H9 (cell line): ENCODE measurements around the gene ZNF217. TPM values are rescaled to one million over a fixed set of nuclear protein-coding genes. Genes with fewer than 3 reads are reported as not detected.

Experiments used
- DNase-seq: peaks from one replicate; pipeline ENCODE4 v3.0.0-alpha.2; 2017
- H2AFZ ChIP-seq: one replicate; pipeline ENCODE4 v1.6.1; 2013; ENCODE audit warnings: mild to moderate bottlenecking, low read length, control low read depth, moderate library complexity
- H2AK5ac ChIP-seq: 2 replicates; pipeline ENCODE4 v1.6.1; 2013; ENCODE audit warnings: low read length, control low read depth, mixed read lengths; ENCODE audit not compliant: insufficient read length
- H2BK120ac ChIP-seq: one replicate; pipeline ENCODE4 v1.6.1; 2013; ENCODE audit warnings: low read depth, mild to moderate bottlenecking, low read length, control low read depth, inconsistent platforms; ENCODE audit not compliant: poor library complexity, severe bottlenecking
- H2BK12ac ChIP-seq: 2 replicates; pipeline ENCODE4 v1.6.1; 2013; ENCODE audit warnings: low read length, control low read depth, mixed read lengths, low read depth; ENCODE audit not compliant: insufficient read length
- H2BK15ac ChIP-seq: 2 replicates; pipeline ENCODE4 v1.6.1; 2013; ENCODE audit warnings: low read depth, low read length, control low read depth
- H2BK20ac ChIP-seq: one replicate; pipeline ENCODE4 v1.6.1; 2013; ENCODE audit warnings: low read depth, mild to moderate bottlenecking, low read length, control low read depth, inconsistent platforms; ENCODE audit not compliant: poor library complexity, severe bottlenecking
- H2BK5ac ChIP-seq: 2 replicates; pipeline ENCODE4 v1.6.1; 2013; ENCODE audit warnings: low read length, control low read depth, mixed read lengths; ENCODE audit not compliant: insufficient read length
- H3K14ac ChIP-seq: 2 replicates; pipeline ENCODE4 v1.6.1; 2013; ENCODE audit warnings: low read length, control low read depth; ENCODE audit not compliant: insufficient read depth
- H3K18ac ChIP-seq: 2 replicates; pipeline ENCODE4 v1.6.1; 2013; ENCODE audit warnings: low read depth, mild to moderate bottlenecking, mixed read lengths, low read length, control low read depth; ENCODE audit not compliant: insufficient read length
- H3K23ac ChIP-seq: 2 replicates; pipeline ENCODE4 v1.6.1; 2013; ENCODE audit warnings: low read length, control low read depth, mixed read lengths, low read depth; ENCODE audit not compliant: insufficient read length
- H3K23me2 ChIP-seq: 2 replicates; pipeline ENCODE4 v1.6.1; 2013; ENCODE audit warnings: low read depth, mild to moderate bottlenecking, mixed read lengths, low read length, control low read depth; ENCODE audit not compliant: insufficient read length, poor library complexity, severe bottlenecking
- H3K27ac ChIP-seq: 2 replicates; pipeline ENCODE4 v1.5.1; 2013; ENCODE audit warnings: low read length, control low read depth, mixed read lengths, low read depth; ENCODE audit not compliant: insufficient read length
- H3K27me3 ChIP-seq: 2 replicates; pipeline ENCODE4 v1.6.1; 2013; ENCODE audit warnings: low read length, control low read depth, inconsistent platforms; ENCODE audit not compliant: insufficient read depth
- H3K4ac ChIP-seq: 2 replicates; pipeline ENCODE4 v1.6.1; 2013; ENCODE audit warnings: low read depth, mild to moderate bottlenecking, control low read depth, inconsistent platforms, low read length, moderate library complexity
- H3K4me1 ChIP-seq: 2 replicates; pipeline ENCODE4 v1.6.1; 2013; ENCODE audit warnings: low read length, control low read depth, inconsistent platforms; ENCODE audit not compliant: insufficient read depth
- H3K4me2 ChIP-seq: 2 replicates; pipeline ENCODE4 v1.6.1; 2013; ENCODE audit warnings: low read length, control low read depth, mixed read lengths; ENCODE audit not compliant: insufficient read length, insufficient read depth
- H3K56ac ChIP-seq: 2 replicates; pipeline ENCODE4 v1.6.1; 2013; ENCODE audit warnings: low read depth, mild to moderate bottlenecking, mixed read lengths, low read length, control low read depth; ENCODE audit not compliant: insufficient read length
- H3K79me1 ChIP-seq: 2 replicates; pipeline ENCODE4 v1.6.1; 2013; ENCODE audit warnings: low read depth, mild to moderate bottlenecking, moderate library complexity, low read length, control low read depth, inconsistent platforms; ENCODE audit not compliant: insufficient read depth, poor library complexity, severe bottlenecking
- H3K79me2 ChIP-seq: 2 replicates; pipeline ENCODE4 v1.6.1; 2013; ENCODE audit warnings: low read length, control low read depth, inconsistent platforms; ENCODE audit not compliant: insufficient read depth
- H3K9ac ChIP-seq: 2 replicates; pipeline ENCODE4 v1.6.1; 2013; ENCODE audit warnings: low read length, control low read depth, mixed read lengths; ENCODE audit not compliant: insufficient read length; ENCODE audit errors: extremely low read depth
- H3K9me3 ChIP-seq: one replicate; pipeline ENCODE4 v1.6.1; 2013; ENCODE audit warnings: low read depth, low read length, inconsistent platforms; ENCODE audit not compliant: control insufficient read depth
- H3T11ph ChIP-seq: one replicate; pipeline ENCODE4 v1.6.1; 2013; ENCODE audit warnings: mild to moderate bottlenecking, low read length, control low read depth, inconsistent platforms
- H4K20me1 ChIP-seq: one replicate; pipeline ENCODE4 v1.6.1; 2013; ENCODE audit not compliant: control insufficient read depth, insufficient read length, insufficient read depth
- H4K5ac ChIP-seq: 2 replicates; pipeline ENCODE4 v1.6.1; 2013; ENCODE audit warnings: low read depth, mild to moderate bottlenecking, mixed read lengths, low read length, control low read depth; ENCODE audit not compliant: insufficient read length
- H4K8ac ChIP-seq: replicated peaks from 2 replicates; pipeline ENCODE4 v1.6.1; 2013; ENCODE audit warnings: low read length, control low read depth, mixed read lengths, low read depth; ENCODE audit not compliant: insufficient read length
- H4K91ac ChIP-seq: 2 replicates; pipeline ENCODE4 v1.6.1; 2013; ENCODE audit warnings: low read depth, mild to moderate bottlenecking, moderate library complexity, mixed read lengths, low read length, control low read depth; ENCODE audit not compliant: insufficient read length
- H3K27ac Mint-ChIP-seq, 3 experiments: 2 replicates in 2 of 3; 3 replicates in 1 of 3; pipeline ENCODE4 v1.8.0; 2020 to 2021; ENCODE audit warnings: mixed read lengths in 3 of 3, mild to moderate bottlenecking in 1 of 3, moderate library complexity in 1 of 3
- H3K27me3 Mint-ChIP-seq: 2 replicates; pipeline ENCODE4 v1.8.0; 2021; ENCODE audit warnings: low read depth, mild to moderate bottlenecking, moderate library complexity, mixed read lengths
- H3K36me3 Mint-ChIP-seq, 3 experiments: 2 replicates in 2 of 3; 3 replicates in 1 of 3; pipeline ENCODE4 v1.8.0; 2020 to 2021; ENCODE audit warnings: low read depth in 3 of 3, mixed read lengths in 3 of 3; ENCODE audit not compliant: insufficient read depth in 1 of 3
- H3K4me1 Mint-ChIP-seq, 2 experiments: 2 replicates each; pipeline ENCODE4 v1.8.0; 2020; ENCODE audit warnings: mixed read lengths in 2 of 2
- H3K4me3 Mint-ChIP-seq, 2 experiments: 2 replicates in 1 of 2; 3 replicates in 1 of 2; pipeline ENCODE4 v1.8.0; 2020 to 2021; ENCODE audit warnings: mild to moderate bottlenecking in 2 of 2, mixed read lengths in 2 of 2, moderate library complexity in 1 of 2
- H3K9me3 Mint-ChIP-seq, 2 experiments: 2 replicates in 1 of 2; 3 replicates in 1 of 2; pipeline ENCODE4 v1.8.0; 2020; ENCODE audit warnings: mild to moderate bottlenecking in 2 of 2, mixed read lengths in 2 of 2, moderate library complexity in 1 of 2
- CTCF ChIP-seq: fragments of 200-600 bp; sonication (generic); conservative IDR thresholded peaks from 3 replicates; pipeline ENCODE4 v1.8.0; 2021; ENCODE audit warnings: antibody characterized with exemption, mild to moderate bottlenecking
- WGBS: extraction: QIAGEN DNeasy Blood & Tissue Kit; methylation state at CpG from one replicate; pipeline ENCODE4 v1.1.7; 2013; ENCODE audit warnings: missing lambda C conversion rate, low lambda C conversion rate, mixed read lengths; ENCODE audit not compliant: insufficient read length; ENCODE audit errors: extremely low coverage; 5-methylcytosine and 5-hydroxymethylcytosine counted together
- total RNA-seq: library from RNA; stranded (reverse); gene quantifications from 2 replicates; pipeline ENCODE4 v1.2.1, GENCODE V29; 2021

Gene ZNF217
- total RNA-seq, 1 experiment from 2014 or later = 82.8 TPM

GRCh38 chr20:53582251-53582570 lies 11.4 kb downstream of the ZNF217 start:
- Histone ChIP-seq H3K9me3 (no peaks in the 10 kb centered on the region), H2BK12ac (no peak overlapping the region), H3K79me2 (peaks cover 53% of the 10 kb centered on the region), H2AK5ac (no peak overlapping the region), H3K4ac (no peak overlapping the region), H3T11ph (no peak overlapping the region), H3K27me3 (no peaks in the 10 kb centered on the region), H4K5ac (no peak overlapping the region), H3K23ac (no peak overlapping the region), H2BK20ac (no peak overlapping the region), H4K91ac (no peak overlapping the region), H3K56ac (no peak overlapping the region), H2BK5ac (no peak overlapping the region), H3K18ac (no peak overlapping the region), H2AFZ (no peak overlapping the region), H3K14ac (no peak overlapping the region), H2BK15ac (no peak overlapping the region), H4K8ac (no peak overlapping the region), H2BK120ac (no peak overlapping the region), H3K4me1 (no peaks in the 10 kb centered on the region; the same call in 1 of the 2 replicates), H3K79me1 (peaks cover 6% of the 10 kb centered on the region), H3K23me2 (no peaks in the 10 kb centered on the region), H3K9ac (no peak overlapping the region), H3K4me2 (no peak overlapping the region), H3K27ac (no peak overlapping the region), H4K20me1 (no peaks in the 10 kb centered on the region)
- no CpG with 5 or more reads among the region's 9 CpGs for WGBS
- Mint-ChIP-seq H3K4me3 (no peak overlapping the region), H3K27ac (peak overlapping the region in 2 of 3 experiments; percentile 68 to 97; a peak in 4 of 7 replicates), H3K4me1 (peaks cover 73 to 84% of the 10 kb centered on the region in 2 experiments), H3K9me3 (no peaks in the 10 kb centered on the region), H3K36me3 (peaks cover 24 to 53% (median 41%) of the 10 kb centered on the region in 3 experiments), H3K27me3 (no peaks in the 10 kb centered on the region)
- TF ChIP-seq CTCF = no peak
- no peak for DNase-seq
